Caki2 (cell line): Measurements from ENCODE around the gene POLDIP2. TPM values are rescaled to one million over a fixed set of nuclear protein-coding genes. Genes with fewer than 3 reads are reported as not detected.

Experiments used
- DNase-seq: peaks from one replicate; pipeline ENCODE4 v3.0.0-alpha.2; 2015; ENCODE audit warnings: low read depth
- in situ Hi-C: cut with HindIII; loops from 2 replicates; pipeline ENCODE4 v1.10.0; 2016; ENCODE audit warnings: low sequenced_read_pairs, low pct_unique_long_range_greater_than_20kb, mixed read lengths
- total RNA-seq: library from RNA; depleted of rRNA; stranded (reverse); fragments of >200 nt; shearing (Covaris generic); gene quantifications from 2 replicates; pipeline ENCODE4 v1.2.3, GENCODE V29; 2014; ENCODE audit warnings: low replicate concordance

POLDIP2 gene
- total RNA-seq, 1 experiment from 2014 or later: 138 TPM

DNA sequence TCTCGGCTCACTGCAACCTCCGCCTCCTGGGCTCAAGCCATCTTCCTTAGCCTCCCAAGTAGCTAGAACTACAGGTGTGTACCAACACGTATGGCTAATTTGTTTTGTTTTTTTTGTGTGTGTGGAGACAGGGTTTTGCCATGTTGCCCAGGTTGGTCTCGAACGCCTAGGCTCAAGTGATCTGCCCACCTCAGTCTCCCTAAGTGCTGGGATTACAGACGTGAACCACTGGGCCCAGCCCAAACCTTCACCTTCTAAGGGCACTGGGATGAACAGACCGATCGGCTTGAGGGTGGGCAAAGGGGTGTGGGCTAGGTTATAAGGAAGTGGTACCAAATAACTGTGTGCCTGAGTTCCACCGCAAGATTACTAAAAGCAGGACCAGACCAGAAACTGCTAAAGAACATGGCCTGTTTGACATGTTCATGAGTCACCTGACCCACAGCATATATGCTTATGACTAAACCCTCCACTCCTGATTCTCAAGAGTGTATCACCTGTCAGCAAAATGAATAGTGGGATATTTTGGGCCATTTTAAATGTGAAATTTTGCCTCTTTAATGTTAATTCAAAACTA lies 30.2 kb downstream of the POLDIP2 start:
- in situ Hi-C loops: no loop called here
- no peak for DNase-seq

GRCh38 chr17:28326114-28326513 lies 31.2 kb downstream of the POLDIP2 start:
- DNase-seq: no peak
- in situ Hi-C loops: no loop called here

DNA sequence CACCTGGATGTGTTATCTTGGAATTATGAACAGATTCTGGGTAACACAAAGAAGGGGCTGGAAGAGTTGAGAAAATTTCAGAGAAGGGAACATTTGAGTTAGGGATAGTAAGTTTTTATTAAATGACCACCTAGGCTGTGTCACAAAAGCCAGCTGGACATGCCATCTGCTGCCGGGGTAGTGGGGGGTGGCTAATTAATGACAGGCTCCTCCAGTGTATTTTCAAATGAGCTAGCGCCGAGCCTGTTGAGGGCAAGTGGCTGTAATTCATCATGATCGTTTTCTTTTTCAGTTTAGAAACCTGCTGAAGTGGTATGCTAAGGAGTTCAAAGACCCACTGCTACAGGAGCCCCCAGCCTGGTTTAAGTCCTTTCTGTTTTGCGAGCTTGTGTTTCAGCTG lies 32.1 kb downstream of the POLDIP2 start:
- in situ Hi-C loops: no loop called here
- no peak for DNase-seq

DNA sequence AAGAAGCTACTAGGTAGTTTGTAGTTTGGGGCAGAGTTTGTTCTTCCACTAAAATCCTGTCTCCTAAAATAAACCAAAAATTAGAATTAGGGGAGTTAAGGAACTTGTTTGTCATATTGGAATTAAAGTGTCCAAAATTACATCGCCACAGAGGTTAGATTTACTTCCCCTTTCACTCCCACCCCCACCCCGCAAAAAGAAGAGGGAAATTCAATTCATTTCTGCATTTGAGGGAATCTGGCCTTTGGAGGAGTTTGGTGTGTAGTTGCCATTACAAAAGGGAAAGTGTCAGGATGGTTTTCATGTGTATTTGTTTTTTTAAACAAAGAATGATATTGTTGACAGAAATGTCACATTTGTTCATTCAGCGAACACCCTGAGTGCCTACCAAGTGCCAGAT lies 32.5 kb downstream of the POLDIP2 start:
- in situ Hi-C loops: no loop called here
- DNase-seq: no peak

- DNase-seq: no peak
- in situ Hi-C loops: no loop called here
Measured at GRCh38 chr17:28324267-28324745, 33.0 kb downstream of the POLDIP2 start.

- DNase-seq: no peak
- in situ Hi-C loops: no loop called here
Measured at GRCh38 chr17:28320215-28321061, 36.9 kb downstream of the POLDIP2 start.

DNA sequence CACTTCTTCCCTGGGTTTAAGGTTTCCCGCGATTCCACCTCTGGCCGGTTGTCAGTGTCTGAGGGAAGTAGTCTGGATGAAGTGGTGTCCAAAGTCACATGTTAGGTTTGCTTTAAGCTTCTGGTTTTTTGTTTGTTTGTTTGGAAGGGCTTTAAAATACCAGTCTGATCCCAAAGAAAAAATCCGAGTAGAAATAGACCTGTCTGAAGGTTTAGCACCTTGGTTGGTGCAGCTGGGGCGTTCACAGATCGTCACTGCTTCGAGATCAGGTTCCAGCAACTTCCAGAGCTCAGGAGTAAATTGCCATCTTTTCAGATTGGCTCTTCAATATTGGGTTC lies 37.8 kb downstream of the POLDIP2 start:
- DNase-seq: no peak
- in situ Hi-C loops: no loop called here

DNA sequence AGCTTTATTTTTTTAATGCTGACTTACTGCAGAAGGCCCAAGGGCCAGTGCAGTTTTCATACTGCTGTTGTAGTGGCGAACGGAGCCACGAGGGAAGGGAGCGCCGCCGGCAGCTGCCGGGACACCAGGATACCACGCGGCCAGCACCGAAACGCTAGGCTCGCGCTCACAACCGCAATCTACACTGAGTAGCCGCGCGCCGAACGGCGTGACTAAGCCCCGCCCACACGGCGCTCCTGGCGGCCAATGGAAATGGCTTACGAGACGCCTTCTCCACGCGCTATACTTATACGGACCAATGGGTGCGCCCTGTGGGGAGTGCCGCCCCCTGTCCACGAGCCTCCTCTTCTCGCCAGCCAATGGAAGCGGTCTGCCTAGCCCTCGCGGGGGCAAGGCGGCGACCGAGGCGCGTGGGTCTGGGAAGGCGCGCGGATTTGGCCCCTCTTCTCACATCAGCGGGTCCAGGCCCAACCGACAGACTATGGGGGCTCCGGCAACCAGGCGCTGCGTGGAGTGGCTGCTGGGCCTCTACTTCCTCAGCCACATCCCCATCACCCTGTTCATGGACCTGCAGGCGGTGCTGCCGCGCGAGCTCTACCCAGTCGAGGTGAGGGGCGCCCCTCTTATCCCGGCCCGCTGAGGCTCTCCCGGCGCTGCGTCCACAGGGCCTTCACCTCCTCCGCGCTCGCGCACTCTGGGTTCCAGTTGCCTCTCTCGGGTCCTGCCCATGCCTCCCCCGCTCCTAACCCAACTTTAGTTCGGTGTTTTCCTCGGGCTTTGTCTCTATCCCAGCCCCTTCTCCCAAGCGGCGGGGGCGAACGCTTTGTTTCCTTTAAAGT lies 38.3 kb downstream of the POLDIP2 start, which contains the start of gene TMEM97:
TMEM97 (plus strand) TSS at position 442 of the 839 bp plus-strand sequence; CDS start at position 482, 40 bp downstream.
- in situ Hi-C loops: no loop called here
- peak; percentile 96 for DNase-seq

- in situ Hi-C loops: no loop called here
- no peak for DNase-seq
Measured at GRCh38 chr17:28317966-28318758, 39.2 kb downstream of the POLDIP2 start.

GRCh38 chr17:28317099-28317965 lies 40.0 kb downstream of the POLDIP2 start:
- in situ Hi-C loops: no loop called here
- no peak for DNase-seq

DNA sequence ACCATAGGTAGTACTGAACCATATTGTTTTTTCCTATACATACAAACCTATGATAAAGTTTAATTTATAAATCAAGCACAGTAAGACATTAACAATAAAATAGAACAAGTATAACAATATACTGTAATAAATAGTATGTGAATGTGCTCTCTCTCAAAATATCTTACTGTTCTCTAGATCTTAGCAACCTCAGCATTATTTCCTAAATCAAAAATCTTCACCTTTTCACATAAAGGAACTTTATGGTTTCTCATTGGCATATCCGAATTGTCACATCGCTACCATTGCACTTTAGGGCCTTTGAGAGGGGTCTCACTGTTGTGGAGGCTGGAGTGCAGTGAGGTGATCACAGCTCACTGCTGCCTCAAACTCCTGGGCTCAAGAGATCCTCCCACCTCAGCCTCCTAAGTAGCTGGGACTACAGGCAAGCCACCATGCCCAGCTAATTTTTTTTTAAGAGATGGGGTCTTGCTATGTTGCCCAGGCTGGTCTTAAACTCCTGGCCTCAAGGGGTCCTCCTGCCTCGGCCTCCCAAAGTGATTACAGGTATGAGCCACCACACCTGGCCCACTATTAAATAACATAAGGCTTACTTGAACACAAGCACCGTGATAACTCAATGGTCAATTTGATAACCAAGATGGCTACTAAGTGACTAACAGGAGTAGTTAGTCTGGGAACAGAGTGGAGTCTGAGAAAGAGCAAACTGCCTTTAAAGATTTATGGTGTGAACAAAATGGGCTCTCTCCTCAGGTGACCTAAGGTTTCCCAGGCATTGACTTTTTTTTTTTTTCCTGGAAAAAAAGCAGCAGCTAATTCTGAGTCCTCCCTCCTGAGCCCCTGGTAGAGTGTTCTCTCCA lies 41.3 kb downstream of the POLDIP2 start:
- in situ Hi-C loops: no loop called here
- no peak for DNase-seq

DNA sequence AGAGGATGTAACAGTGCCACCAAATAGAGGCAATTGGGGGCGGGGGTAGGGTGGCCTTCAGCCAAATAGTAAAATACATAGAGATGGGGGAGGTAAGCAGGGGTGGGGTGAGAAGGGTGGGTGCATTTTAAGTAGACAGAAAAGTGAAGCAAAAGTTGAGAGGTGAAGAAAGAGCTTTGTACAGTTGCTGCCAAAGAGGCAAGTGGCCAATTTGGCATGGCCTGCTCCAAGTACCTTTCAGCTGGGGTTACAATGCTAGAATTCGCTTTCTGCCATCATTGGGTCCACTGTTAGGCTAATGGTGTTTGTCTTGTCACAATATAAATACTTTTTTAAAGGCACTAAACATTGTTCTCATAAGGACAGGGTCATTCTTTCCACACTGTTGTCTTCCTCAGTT lies 43.5 kb downstream of the POLDIP2 start:
- no peak for DNase-seq
- in situ Hi-C loops: no loop called here

DNA sequence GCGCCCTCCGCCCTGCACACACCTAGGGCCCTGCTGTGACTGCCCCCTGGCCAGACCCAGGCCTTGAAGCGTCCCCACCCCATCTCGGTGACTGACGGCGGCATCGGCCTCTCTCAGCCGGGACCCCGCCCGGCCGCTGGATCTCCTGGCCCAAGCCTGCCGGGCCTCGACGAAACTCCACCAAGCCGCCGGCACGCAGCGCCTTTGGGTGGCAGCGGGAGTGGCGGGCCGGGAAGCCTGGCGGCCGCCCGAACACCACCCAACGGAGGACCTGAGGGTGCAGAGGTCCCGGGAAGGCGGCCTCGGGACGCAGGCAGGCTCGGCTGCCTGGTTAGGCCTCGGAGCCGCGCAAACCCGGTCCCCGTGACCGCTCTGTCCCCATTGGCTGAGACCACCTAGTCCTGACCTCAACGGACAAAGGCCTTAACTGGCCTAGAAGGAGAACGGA lies 50.3 kb downstream of the POLDIP2 start:
- in situ Hi-C loops: no loop called here
- no peak for DNase-seq

DNA sequence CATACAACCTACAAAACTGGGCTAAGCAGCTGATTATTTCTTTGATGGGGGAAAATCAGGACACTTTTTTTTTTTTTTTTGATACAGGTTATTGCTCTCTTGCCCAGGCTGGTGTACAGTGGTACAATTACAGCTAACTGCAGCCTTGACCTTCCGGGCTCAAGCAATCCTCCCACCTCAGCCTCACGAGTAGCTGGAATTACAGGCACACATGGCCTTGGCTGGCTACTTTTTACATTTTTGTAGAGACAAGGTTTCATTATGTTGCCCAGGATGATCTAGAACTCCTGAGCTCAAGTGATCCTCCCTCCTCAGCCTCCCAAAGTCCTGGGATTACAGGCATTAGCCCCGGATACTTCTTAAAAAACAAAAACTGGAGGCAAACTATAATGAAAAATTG lies 58.9 kb downstream of the POLDIP2 start:
- in situ Hi-C loops: no loop called here
- DNase-seq: no peak
